ENCODE measurements around the gene PLCH1. TPM values are rescaled to one million over a fixed set of nuclear protein-coding genes. Genes with fewer than 3 reads are reported as not detected.

PLCH1 gene
- polyA plus RNA-seq, 1 donor (not counting 4 experiments of a cell fraction or from before 2014, with no cell fraction given), result 0.05 TPM

DNA sequence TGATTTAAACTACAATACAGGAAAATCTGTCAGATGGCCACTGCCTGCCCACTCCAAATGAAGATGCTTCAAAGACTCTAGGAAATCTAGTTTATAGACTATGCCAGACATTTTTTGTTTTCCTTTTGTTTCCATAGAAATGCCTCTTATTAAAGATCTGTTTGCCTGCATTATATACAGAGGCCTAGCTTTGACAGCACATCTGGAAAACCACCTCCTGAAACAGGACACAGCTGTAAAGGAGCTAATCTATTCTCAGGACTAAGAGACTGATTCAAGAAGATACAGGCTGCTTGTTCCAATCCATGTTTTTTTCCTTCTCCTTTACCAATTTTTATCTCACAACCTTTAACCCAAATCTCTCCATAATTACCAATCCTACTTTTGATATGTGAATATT is 376.1 kb downstream of the PLCH1 start:
- no peaks in the 10 kb centered on the region for H3K9me1 ChIP-seq (ENCODE audit: control insufficient read depth, extremely low read depth, insufficient read depth, low read length)
- no peak overlapping the region for H3K27ac ChIP-seq (ENCODE audit: control insufficient read depth, insufficient read depth, low read length)
- no peaks in the 10 kb centered on the region for H3K36me3 ChIP-seq (ENCODE audit: control insufficient read depth in 2 of 2, extremely low read depth in 1 of 2, insufficient read depth in 2 of 2, low read length in 2 of 2)
- H4K20me1 ChIP-seq (ENCODE audit: control insufficient read depth, extremely low read depth, insufficient read depth, low read length), result no peaks in the 10 kb centered on the region
- no peak for FAIRE-seq
- H3K4me3 ChIP-seq (ENCODE audit: control insufficient read depth in 2 of 3, extremely low read depth in 1 of 3, insufficient read depth in 2 of 3, low read depth in 1 of 3, low read length in 3 of 3), result no peak overlapping the region
- TF ChIP-seq, protein P1, sequence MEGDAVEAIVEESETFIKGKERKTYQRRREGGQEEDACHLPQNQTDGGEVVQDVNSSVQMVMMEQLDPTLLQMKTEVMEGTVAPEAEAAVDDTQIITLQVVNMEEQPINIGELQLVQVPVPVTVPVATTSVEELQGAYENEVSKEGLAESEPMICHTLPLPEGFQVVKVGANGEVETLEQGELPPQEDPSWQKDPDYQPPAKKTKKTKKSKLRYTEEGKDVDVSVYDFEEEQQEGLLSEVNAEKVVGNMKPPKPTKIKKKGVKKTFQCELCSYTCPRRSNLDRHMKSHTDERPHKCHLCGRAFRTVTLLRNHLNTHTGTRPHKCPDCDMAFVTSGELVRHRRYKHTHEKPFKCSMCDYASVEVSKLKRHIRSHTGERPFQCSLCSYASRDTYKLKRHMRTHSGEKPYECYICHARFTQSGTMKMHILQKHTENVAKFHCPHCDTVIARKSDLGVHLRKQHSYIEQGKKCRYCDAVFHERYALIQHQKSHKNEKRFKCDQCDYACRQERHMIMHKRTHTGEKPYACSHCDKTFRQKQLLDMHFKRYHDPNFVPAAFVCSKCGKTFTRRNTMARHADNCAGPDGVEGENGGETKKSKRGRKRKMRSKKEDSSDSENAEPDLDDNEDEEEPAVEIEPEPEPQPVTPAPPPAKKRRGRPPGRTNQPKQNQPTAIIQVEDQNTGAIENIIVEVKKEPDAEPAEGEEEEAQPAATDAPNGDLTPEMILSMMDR (optimal IDR thresholded peaks at IDR 0.05 in 1 of 3, IDR thresholded peaks at IDR 0.05 in 1 of 3, conservative IDR thresholded peaks at IDR 0.05 in 1 of 3; ENCODE audit: extremely low read depth in 1 of 3, insufficient read depth in 2 of 3, low read length in 3 of 3), result no peak
- no peak for TF ChIP-seq EZH2 (IDR thresholded peaks at IDR 0.05; ENCODE audit: low read length)
- dilution Hi-C loops (cut with MboI; ENCODE audit: extremely low pct_ligation_motif_present, low sequenced_read_pairs), result no loop called here
- H3K4me2 ChIP-seq (ENCODE audit: control insufficient read depth, extremely low read depth, insufficient read depth, low read depth, low read length), result no peak overlapping the region
- H3K4me1 ChIP-seq (ENCODE audit: control insufficient read depth, extremely low read depth, insufficient read depth, low read length), result no peaks in the 10 kb centered on the region
- H2AFZ ChIP-seq (ENCODE audit: control insufficient read depth, low read length), result no peak overlapping the region
- no peak overlapping the region for H3K9ac ChIP-seq (ENCODE audit: control insufficient read depth, extremely low read depth, insufficient read depth, low read length)
- H3K79me2 ChIP-seq (ENCODE audit: control insufficient read depth, insufficient read depth, low read length), result no peaks in the 10 kb centered on the region
- H3K9me3 ChIP-seq (ENCODE audit: control insufficient read depth, low read depth, low read length), result no peaks in the 10 kb centered on the region
- no peak for DNase-seq (ENCODE audit: low read depth, low spot score)
- no peaks in the 10 kb centered on the region for H3K27me3 ChIP-seq (ENCODE audit: control insufficient read depth, extremely low read depth, insufficient read depth, low read length)

DNA sequence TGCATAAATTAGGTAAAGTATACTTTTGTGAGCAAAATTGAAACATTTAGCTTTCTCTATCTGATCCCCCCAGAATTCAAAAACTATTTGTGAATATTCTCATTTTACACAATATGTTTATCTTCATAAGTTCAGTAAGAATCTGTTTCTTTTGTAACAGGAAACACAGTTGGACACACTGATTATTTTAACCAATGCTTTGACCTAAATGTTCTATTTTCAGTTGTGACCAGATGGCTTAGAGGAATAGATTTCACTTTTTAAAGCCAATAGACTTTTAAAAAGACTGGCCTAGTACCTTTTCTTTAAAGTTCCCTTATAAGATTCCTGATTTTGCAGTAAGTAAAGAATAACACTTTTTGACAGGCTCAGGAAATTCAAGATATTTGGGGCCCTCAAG is 377.4 kb downstream of the PLCH1 start:
- TF ChIP-seq, protein P1 (optimal IDR thresholded peaks at IDR 0.05 in 1 of 3, IDR thresholded peaks at IDR 0.05 in 1 of 3, conservative IDR thresholded peaks at IDR 0.05 in 1 of 3; ENCODE audit: extremely low read depth in 1 of 3, insufficient read depth in 2 of 3, low read length in 3 of 3), result no peak
- no peak for TF ChIP-seq EZH2 (IDR thresholded peaks at IDR 0.05; ENCODE audit: low read length)
- Histone ChIP-seq H3K4me2 (ENCODE audit: control insufficient read depth, extremely low read depth, insufficient read depth, low read depth, low read length) (no peak overlapping the region), H2AFZ (ENCODE audit: control insufficient read depth, low read length) (no peak overlapping the region), H3K9me1 (ENCODE audit: control insufficient read depth, extremely low read depth, insufficient read depth, low read length) (no peaks in the 10 kb centered on the region), H3K27ac (ENCODE audit: control insufficient read depth, insufficient read depth, low read length) (no peak overlapping the region), H4K20me1 (ENCODE audit: control insufficient read depth, extremely low read depth, insufficient read depth, low read length) (no peaks in the 10 kb centered on the region), H3K27me3 (ENCODE audit: control insufficient read depth, extremely low read depth, insufficient read depth, low read length) (no peaks in the 10 kb centered on the region), H3K4me1 (ENCODE audit: control insufficient read depth, extremely low read depth, insufficient read depth, low read length) (no peaks in the 10 kb centered on the region), H3K4me3 (ENCODE audit: control insufficient read depth in 2 of 3, extremely low read depth in 1 of 3, insufficient read depth in 2 of 3, low read depth in 1 of 3, low read length in 3 of 3) (no peak overlapping the region), H3K79me2 (ENCODE audit: control insufficient read depth, insufficient read depth, low read length) (no peaks in the 10 kb centered on the region), H3K9me3 (ENCODE audit: control insufficient read depth, low read depth, low read length) (no peaks in the 10 kb centered on the region), H3K36me3 (ENCODE audit: control insufficient read depth in 2 of 2, extremely low read depth in 1 of 2, insufficient read depth in 2 of 2, low read length in 2 of 2) (no peaks in the 10 kb centered on the region), H3K9ac (ENCODE audit: control insufficient read depth, extremely low read depth, insufficient read depth, low read length) (no peak overlapping the region)
- dilution Hi-C loops (cut with MboI; ENCODE audit: extremely low pct_ligation_motif_present, low sequenced_read_pairs), result no loop called here
- DNase-seq (ENCODE audit: low read depth, low spot score) (no peak), FAIRE-seq (no peak)
